OCI-LY3 (cell line): Measurements from ENCODE around the gene SEC31B.

Experiments used
- H2AFZ ChIP-seq: fragments of 200-600, 300-600 bp; shearing (Covaris generic); 2 replicates; pipeline ENCODE4 v1.6.0; 2014; ENCODE audit warnings: antibody characterized with exemption, low read depth, low read length
- H3K27ac ChIP-seq: fragments of 200-600, 300-600 bp; sonication (generic); 2 replicates; pipeline ENCODE4 v1.5.1; 2014; ENCODE audit warnings: mild to moderate bottlenecking, low read length, moderate library complexity, mixed read lengths
- H3K27me3 ChIP-seq: fragments of 200-600, 300-600 bp; sonication (generic); 2 replicates; pipeline ENCODE4 v1.6.1; 2014; ENCODE audit warnings: low read depth, low read length, mixed read lengths
- H3K36me3 ChIP-seq: fragments of 200-600, 300-600 bp; sonication (generic); replicated peaks from 2 replicates; pipeline ENCODE3; 2014; ENCODE audit warnings: low read depth, low read length, mixed read lengths
- H3K4me1 ChIP-seq: fragments of 300-600, 200-600 bp; sonication (generic); 2 replicates; pipeline ENCODE4 v1.6.1; 2014; ENCODE audit warnings: low read length, mixed read lengths
- H3K4me2 ChIP-seq: fragments of 200-600, 300-600 bp; sonication (generic); 2 replicates; pipeline ENCODE4 v1.6.1; 2014; ENCODE audit warnings: low read length, mixed read lengths
- H3K4me3 ChIP-seq: fragments of 300-600, 200-600 bp; sonication (generic); 2 replicates; pipeline ENCODE4 v1.5.1; 2014; ENCODE audit warnings: antibody characterized with exemption, mild to moderate bottlenecking, low read length, moderate library complexity
- H3K79me2 ChIP-seq: fragments of 300-600, 200-600 bp; shearing (Covaris generic); 2 replicates; pipeline ENCODE4 v1.6.1; 2014; ENCODE audit warnings: mild to moderate bottlenecking, low read length, mixed read lengths
- H3K9ac ChIP-seq: fragments of 300-600, 200-600 bp; shearing (Covaris generic); 2 replicates; pipeline ENCODE4 v1.6.0; 2014; ENCODE audit warnings: mild to moderate bottlenecking, low read length, moderate library complexity
- H3K9me3 ChIP-seq: fragments of 200-600, 300-600 bp; shearing (Covaris generic); 2 replicates; pipeline ENCODE4 v1.6.1; 2014; ENCODE audit warnings: low read length, mixed read lengths; ENCODE audit not compliant: insufficient read depth
- H4K20me1 ChIP-seq: fragments of 200-600, 300-600 bp; sonication (generic); 2 replicates; pipeline ENCODE4 v1.6.1; 2016; ENCODE audit warnings: low read length, mixed read lengths; ENCODE audit not compliant: insufficient read depth
- CTCF ChIP-seq: fragments of 200-600, 300-600 bp; sonication (generic); IDR thresholded peaks from 2 replicates; pipeline ENCODE4 v1.5.1; 2014; ENCODE audit warnings: antibody characterized with exemption, low read length, low read depth
- EZH2phosphoT487 ChIP-seq: fragments of 200-600 bp; shearing (Covaris generic); IDR thresholded peaks from 2 replicates; pipeline ENCODE4 v1.6.1; 2018; ENCODE audit warnings: antibody characterized with exemption, mixed run types, low read depth

The SEC31B gene

GRCh38 chr10:100442548-100442947 lies 77.1 kb downstream of the SEC31B start:
- no peak overlapping the region for H2AFZ ChIP-seq
- H3K4me1 ChIP-seq: no peaks in the 10 kb centered on the region
- no peak overlapping the region for H3K9ac ChIP-seq
- H3K4me2 ChIP-seq: no peak overlapping the region
- H3K79me2 ChIP-seq: no peaks in the 10 kb centered on the region
- no peak overlapping the region for H3K27ac ChIP-seq
- H3K9me3 ChIP-seq: no peaks in the 10 kb centered on the region
- no peaks in the 10 kb centered on the region for H3K27me3 ChIP-seq
- H4K20me1 ChIP-seq: no peaks in the 10 kb centered on the region
- TF ChIP-seq CTCF: no peak
- TF ChIP-seq EZH2phosphoT487: no peak
- no peak overlapping the region for H3K4me3 ChIP-seq
- no peaks in the 10 kb centered on the region for H3K36me3 ChIP-seq

DNA sequence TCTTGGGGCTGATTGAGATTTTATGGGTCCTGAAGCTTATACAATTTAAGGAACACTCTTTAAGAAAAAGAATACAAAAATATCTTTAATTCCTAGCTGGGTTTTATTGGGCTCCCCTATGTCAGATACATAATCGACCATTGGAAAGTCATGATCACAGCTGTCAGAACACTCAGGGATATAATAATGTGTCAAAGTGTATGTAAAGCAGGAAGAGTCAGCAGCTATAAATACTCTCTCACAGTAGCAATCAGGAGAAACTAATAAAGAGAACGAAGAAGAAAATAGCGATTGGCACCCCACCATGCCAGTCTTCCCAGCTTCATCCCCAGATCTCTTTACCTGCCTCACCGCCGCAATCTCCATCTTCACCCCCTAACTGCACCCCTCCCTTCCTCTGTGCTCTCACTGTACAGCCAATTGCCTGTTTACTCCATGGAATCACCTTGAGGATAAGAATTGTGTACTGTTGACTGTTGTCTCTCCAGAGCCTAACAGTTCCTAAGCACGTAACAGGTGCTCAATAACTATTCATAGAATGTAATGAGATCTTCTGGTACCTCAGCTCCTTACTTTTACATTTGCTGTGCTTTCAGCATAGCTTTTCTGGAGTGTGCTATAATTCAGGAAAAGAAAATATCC lies 80.9 kb downstream of the SEC31B start:
- H3K79me2 ChIP-seq: no peaks in the 10 kb centered on the region
- no peak overlapping the region for H3K27ac ChIP-seq
- no peak overlapping the region for H3K4me2 ChIP-seq
- no peaks in the 10 kb centered on the region for H3K9me3 ChIP-seq
- no peak overlapping the region for H3K9ac ChIP-seq
- no peaks in the 10 kb centered on the region for H3K36me3 ChIP-seq
- no peak overlapping the region for H2AFZ ChIP-seq
- no peak for TF ChIP-seq EZH2phosphoT487
- TF ChIP-seq CTCF: no peak
- no peaks in the 10 kb centered on the region for H4K20me1 ChIP-seq
- H3K4me3 ChIP-seq: no peak overlapping the region
- H3K4me1 ChIP-seq: no peaks in the 10 kb centered on the region
- no peaks in the 10 kb centered on the region for H3K27me3 ChIP-seq
